Stimulated activated memory B cell treated with anti-CD40 and anti-IgM and Interleukin-4, amounts not matched to agents 10 μg/mL and 1 μg/mL and 100 μg/mL, for 72 hours (primary cell): ENCODE data around the gene CD38.
"Not testable (repeated sequence)": the region's sequence is repeated elsewhere in the genome, so short reads cannot be mapped to it uniquely, and the experiment has no call there.

Source experiments
- ATAC-seq: fragments of 150-1000 bp; cut with Tn5 transposase; 2 replicates; pipeline ENCODE4 v1.10.0; 2021
- H3K27ac Mint-ChIP-seq: one replicate; pipeline ENCODE4 v1.8.0; 2022; ENCODE audit warnings: mild to moderate bottlenecking, mixed read lengths
- H3K27me3 Mint-ChIP-seq: one replicate; pipeline ENCODE4 v1.8.0; 2022; ENCODE audit warnings: mixed read lengths
- H3K36me3 Mint-ChIP-seq: one replicate; pipeline ENCODE4 v1.8.0; 2022; ENCODE audit warnings: mixed read lengths
- H3K4me1 Mint-ChIP-seq: one replicate; pipeline ENCODE4 v1.8.0; 2022; ENCODE audit warnings: mixed read lengths
- H3K4me3 Mint-ChIP-seq: one replicate; pipeline ENCODE4 v1.8.0; 2022; ENCODE audit warnings: mild to moderate bottlenecking, moderate library complexity, mixed read lengths
- H3K9me3 Mint-ChIP-seq: one replicate; pipeline ENCODE4 v1.8.0; 2022; ENCODE audit warnings: mixed read lengths

CD38 gene

DNA sequence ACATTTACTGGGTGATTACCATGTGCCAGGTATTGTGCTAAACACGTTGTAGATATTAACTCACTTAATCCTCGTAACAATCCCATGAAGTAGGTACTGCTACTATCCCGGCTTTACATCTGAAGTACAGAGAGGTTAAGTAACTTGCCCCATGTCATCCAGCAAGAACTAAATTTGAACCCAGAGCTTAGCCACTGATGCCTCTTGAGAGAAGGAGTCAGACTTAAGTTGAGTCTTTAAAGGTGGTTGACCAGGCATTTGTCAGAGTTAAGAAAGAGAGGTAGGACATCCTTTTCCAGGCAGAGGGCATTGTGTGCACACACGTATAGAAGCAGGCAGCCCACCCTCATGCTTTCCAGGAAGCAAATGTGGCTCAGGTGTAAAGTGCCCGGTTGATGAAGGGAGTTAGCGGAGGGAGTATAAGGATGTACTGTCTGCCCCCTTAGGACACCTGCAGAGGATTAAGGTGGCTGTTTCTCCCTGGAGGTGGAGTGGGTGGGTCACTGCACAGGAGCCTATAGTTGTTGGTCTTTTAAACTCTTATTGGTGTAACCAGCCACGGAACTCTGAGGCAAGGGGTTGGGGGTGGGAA lies 335 bp upstream of the CD38 start:
- H3K4me1 Mint-ChIP-seq = peaks cover 31% of the 10 kb centered on the region
- H3K27me3 Mint-ChIP-seq = peaks cover 34% of the 10 kb centered on the region
- peak overlapping the region; percentile 82 for H3K4me3 Mint-ChIP-seq
- H3K27ac Mint-ChIP-seq = peak overlapping the region; percentile 48
- no peaks in the 10 kb centered on the region for H3K9me3 Mint-ChIP-seq
- ATAC-seq = no peak
- no peaks in the 10 kb centered on the region for H3K36me3 Mint-ChIP-seq

DNA sequence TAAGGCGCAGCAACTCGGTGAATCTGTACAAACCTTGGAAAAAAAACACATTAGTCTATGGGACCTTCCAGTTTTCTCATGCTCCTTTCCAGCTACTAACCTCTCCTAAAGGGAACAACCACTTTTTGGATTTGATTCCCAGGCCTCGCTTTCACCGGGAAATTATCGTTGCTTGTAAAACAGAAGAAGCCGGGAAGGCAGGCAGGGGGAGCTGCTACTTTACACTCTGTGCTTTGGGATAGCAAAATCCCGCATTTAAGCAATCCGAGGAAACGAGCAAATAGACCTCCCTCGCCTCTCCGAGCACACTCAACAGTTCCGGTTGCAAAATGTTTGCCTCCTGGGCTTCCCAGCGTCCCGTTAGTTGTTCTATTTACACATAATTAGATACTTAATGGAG lies 1.2 kb downstream of the CD38 start:
- H3K36me3 Mint-ChIP-seq = no peaks in the 10 kb centered on the region
- H3K27me3 Mint-ChIP-seq = peaks cover 31% of the 10 kb centered on the region
- H3K27ac Mint-ChIP-seq = no peak overlapping the region
- ATAC-seq = no peak
- H3K4me1 Mint-ChIP-seq = peaks cover 47% of the 10 kb centered on the region
- no peaks in the 10 kb centered on the region for H3K9me3 Mint-ChIP-seq
- H3K4me3 Mint-ChIP-seq = peak overlapping the region; percentile 82

DNA sequence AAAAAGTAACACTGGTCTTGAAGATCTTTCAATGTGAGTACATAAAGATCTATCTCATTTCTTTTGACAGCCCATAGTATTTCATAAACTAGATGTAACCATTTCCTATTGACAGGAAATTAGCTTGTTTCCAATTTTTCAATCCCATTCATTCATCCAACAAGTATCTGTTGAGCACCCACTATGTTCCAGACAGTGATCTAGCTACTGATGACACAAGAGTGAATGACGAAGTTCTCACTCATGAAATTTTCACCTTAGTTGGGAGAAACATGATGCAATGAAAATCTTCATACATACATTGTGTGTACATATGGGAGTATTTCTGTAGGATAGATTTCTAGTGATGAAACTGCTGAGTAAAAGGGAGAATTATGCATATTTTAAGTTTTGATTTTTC lies 1.7 kb downstream of the CD38 start:
- Mint-ChIP-seq H3K27ac (no peak overlapping the region), H3K36me3 (no peaks in the 10 kb centered on the region), H3K4me1 (peaks cover 52% of the 10 kb centered on the region), H3K27me3 (peaks cover 28% of the 10 kb centered on the region), H3K9me3 (no peaks in the 10 kb centered on the region), H3K4me3 (no peak overlapping the region)
- no peak for ATAC-seq

DNA sequence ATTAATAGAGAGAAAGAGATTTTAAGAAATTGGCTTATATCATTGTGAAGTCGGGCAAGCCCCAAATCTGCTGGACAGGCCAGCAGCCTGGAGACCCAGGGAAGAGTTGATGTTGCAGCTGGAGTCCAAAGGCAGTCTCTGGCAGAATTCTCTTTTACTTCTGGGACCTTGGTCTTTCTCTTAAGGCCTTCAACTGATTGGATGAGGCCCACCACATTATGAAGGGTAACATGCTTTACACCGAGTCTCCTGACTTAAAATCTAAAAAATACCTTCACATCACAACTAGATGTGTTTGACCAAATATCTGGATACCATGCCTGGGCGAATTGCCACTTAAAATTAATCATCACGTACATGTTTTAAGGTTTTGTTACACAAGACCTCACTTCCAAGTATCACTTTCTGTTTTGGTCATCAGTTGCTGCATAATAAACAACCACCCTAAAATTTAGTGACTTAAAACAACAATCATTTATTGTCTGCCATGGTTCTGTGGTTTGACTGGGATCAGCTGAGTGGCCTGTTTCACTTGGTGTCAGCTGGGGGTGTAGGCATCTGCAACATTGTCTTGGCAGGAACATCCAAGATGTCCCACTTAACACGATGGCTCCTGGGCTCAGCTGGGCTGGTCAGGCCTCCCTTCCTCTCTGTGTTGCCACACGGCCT lies 3.4 kb downstream of the CD38 start:
- Mint-ChIP-seq H3K36me3 (no peaks in the 10 kb centered on the region), H3K27me3 (peaks cover 16% of the 10 kb centered on the region), H3K9me3 (no peaks in the 10 kb centered on the region), H3K4me3 (no peak overlapping the region), H3K4me1 (peaks cover 62% of the 10 kb centered on the region), H3K27ac (no peak overlapping the region)
- ATAC-seq = no peak

DNA sequence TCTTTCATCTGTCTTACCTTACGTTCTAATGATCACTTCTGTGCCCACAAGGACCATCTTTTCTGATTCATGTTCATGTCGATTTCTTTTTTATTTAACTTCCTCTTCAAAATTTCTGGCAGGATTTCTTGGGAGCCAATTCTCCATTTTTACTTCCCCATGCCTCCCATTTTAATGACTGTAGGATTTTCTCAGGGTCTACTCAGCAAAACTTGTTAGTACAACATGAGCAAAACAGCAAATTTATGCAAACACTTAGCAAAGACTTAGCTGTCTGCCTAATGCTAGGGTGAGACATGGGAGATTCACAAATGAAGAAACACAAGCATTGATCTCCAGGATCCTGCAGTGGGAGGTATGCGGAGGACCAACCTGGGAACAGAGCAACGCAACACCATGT lies 5.5 kb downstream of the CD38 start:
- Mint-ChIP-seq H3K4me1 (peaks cover 44% of the 10 kb centered on the region), H3K27me3 (peaks cover 16% of the 10 kb centered on the region), H3K4me3 (no peak overlapping the region), H3K9me3 (no peaks in the 10 kb centered on the region), H3K27ac (no peak overlapping the region), H3K36me3 (no peaks in the 10 kb centered on the region)
- ATAC-seq = no peak

DNA sequence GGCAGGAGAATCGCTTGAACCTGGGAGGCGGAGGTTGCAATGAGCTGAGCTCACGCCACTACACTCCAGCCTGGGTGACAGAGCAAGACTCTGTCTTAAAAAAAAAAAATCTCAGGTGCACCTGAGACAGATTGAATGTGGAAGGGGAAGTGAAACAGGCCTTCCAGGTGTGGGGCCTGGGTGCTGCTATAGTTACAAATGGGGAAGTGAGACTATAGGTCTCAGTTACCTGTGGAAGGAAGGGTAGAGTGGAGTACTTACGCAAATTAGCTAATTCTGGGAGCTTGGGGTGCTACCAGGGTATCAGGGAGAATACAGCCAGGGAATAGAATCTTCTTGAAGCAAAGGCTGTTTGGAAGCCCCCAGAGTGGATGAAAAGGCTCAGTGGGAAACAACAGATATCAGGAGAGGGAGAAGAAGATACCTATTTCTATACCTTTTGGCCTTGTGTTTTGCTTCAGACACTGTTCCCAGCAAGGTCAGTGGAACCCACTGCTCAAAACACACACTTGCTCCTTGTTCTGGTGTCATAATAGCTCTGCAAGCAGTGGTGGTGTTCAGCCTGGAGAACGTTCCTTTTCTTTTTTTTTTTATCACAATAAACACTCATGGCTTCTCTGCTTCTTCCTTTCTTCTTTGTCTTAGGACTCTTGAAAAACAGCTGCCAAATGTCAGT lies 7.0 kb downstream of the CD38 start:
- H3K9me3 Mint-ChIP-seq = no peaks in the 10 kb centered on the region
- peaks cover 44% of the 10 kb centered on the region for H3K4me1 Mint-ChIP-seq
- H3K27me3 Mint-ChIP-seq = peaks cover 16% of the 10 kb centered on the region
- no peak overlapping the region for H3K27ac Mint-ChIP-seq
- H3K4me3 Mint-ChIP-seq = no peak overlapping the region
- H3K36me3 Mint-ChIP-seq = no peaks in the 10 kb centered on the region
- ATAC-seq = peak; percentile 95

DNA sequence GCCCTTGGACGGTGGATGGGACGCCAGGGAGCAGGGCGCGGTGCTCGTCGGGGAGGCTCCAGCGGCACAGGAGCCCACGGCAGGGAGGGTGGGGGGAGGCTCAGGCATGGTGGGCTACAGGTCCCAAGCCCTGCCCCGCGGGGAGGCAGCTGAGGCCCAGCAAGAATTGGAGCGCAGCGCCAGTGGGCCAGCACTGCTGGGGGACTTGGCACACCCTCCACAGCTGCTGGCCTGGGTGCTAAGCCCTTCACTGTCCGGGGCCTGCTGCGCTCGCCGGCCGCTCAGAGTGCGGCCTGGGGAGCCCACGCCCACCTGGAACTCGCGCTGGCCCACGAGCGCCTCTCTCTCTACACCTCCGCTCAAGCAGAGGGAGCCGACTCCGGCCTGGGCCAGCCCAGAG lies 8.6 kb downstream of the CD38 start:
- H3K27ac Mint-ChIP-seq = no peak overlapping the region
- H3K36me3 Mint-ChIP-seq = no peaks in the 10 kb centered on the region
- no peaks in the 10 kb centered on the region for H3K9me3 Mint-ChIP-seq
- ATAC-seq = no peak
- peaks cover 13% of the 10 kb centered on the region for H3K27me3 Mint-ChIP-seq
- H3K4me1 Mint-ChIP-seq = peaks cover 41% of the 10 kb centered on the region
- H3K4me3 Mint-ChIP-seq = no peak overlapping the region

DNA sequence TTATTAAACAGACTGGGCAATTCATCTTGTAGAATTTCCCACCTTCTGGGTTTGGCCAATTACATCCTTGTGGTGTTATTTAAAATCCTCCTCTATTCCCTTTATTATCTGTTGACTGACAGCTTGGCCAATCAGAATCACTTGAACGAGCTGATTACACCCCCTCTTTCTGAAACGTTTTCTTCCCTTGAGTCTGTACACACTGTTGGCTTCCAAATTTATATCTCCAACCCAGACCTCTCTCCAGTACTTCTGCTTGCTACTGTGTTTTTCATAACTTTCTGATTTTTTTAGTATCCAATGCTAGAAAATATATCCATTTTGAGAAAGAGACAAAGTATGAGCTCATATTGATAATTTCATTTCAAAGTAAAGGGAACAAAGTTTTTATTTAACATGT lies 14.8 kb downstream of the CD38 start:
- no peak for ATAC-seq
- Mint-ChIP-seq H3K27ac (no peak overlapping the region), H3K27me3 (peaks cover 14% of the 10 kb centered on the region), H3K36me3 (no peaks in the 10 kb centered on the region), H3K9me3 (no peaks in the 10 kb centered on the region), H3K4me1 (peaks cover 12% of the 10 kb centered on the region), H3K4me3 (no peak overlapping the region)

DNA sequence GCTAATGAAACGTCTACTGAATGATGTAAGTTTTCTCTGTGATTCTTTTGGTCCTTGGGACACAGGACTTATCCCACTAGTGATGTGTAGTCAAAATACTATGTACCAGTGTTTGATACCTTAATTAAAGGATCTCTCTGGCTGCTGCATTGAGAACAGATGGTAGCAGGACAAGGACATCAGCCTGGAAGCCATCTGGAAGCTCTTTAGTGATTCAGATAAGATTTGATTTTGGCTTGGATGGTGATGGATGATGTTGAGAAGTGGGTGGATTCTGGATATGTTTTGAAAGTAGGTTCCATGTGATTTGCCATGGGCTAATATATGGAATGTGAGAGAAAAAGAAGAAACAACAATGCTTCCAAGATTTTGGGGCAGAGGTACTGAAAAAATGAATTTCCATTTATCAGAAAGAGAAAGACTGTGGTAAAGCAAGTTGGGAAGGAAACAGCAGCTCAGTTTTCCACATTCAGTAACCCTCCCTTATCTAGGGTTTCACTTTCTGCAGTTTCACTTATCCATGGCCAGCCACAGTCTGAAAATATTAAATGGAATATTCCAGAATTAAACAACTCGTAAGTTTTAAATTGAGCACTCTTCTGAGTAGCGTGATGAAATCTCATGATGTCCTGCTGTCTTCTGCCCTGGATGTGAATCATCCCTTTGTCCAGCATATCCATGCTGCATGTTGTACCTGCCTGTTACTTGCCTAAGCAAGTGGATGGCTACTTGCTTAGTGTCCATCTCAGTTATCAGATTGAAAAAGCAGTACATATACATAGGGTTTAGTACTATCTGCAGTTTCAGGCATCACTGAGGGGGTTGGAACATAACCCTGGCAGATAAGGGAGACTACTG lies 15.6 kb downstream of the CD38 start:
- Mint-ChIP-seq H3K9me3 (no peaks in the 10 kb centered on the region), H3K4me3 (no peak overlapping the region), H3K36me3 (no peaks in the 10 kb centered on the region), H3K4me1 (peaks cover 12% of the 10 kb centered on the region), H3K27me3 (peaks cover 22% of the 10 kb centered on the region), H3K27ac (no peak overlapping the region)
- no peak for ATAC-seq

DNA sequence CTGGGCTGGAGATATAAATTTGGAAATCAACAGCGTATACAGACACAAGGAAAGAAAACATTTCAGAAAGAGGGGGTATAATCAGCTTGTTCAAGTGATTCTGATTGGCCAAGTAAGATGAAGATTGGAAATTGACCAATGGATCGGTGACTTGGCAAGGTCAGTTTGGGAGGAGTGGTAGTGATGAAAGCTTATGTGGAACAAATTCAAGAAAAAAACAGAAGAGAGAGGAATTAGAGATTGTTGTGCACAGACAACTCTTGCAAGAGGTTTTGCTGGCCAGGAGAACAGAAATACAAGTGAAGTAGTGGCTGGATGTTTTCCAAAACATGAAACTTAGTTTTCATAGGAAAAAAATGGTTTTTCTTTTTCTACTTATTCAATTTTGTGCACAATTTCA lies 16.3 kb downstream of the CD38 start:
- no peak for ATAC-seq
- no peak overlapping the region for H3K4me3 Mint-ChIP-seq
- no peak overlapping the region for H3K27ac Mint-ChIP-seq
- H3K4me1 Mint-ChIP-seq = peaks cover 17% of the 10 kb centered on the region
- H3K27me3 Mint-ChIP-seq = peaks cover 22% of the 10 kb centered on the region
- H3K9me3 Mint-ChIP-seq = no peaks in the 10 kb centered on the region
- H3K36me3 Mint-ChIP-seq = no peaks in the 10 kb centered on the region

DNA sequence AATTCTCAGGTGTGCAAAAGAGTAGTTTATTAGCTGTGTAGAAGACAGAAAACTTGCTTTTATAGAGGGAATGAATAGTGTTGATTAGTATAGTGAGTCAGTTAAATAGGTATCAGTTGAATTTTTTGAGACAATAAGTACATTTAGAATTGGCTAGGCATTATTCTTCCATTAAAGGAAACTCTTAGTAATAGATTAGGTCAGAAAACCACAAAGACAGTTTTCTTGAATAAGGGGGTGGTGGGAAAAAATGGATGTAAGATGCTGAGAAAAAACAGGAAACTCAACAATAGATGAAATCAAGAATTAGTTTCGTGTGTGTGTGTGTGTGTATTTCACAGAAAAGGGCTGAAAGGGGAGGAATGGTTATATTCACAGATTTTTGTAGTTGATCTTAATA lies 16.8 kb downstream of the CD38 start:
- Mint-ChIP-seq H3K27ac (no peak overlapping the region), H3K4me1 (peaks cover 22% of the 10 kb centered on the region), H3K9me3 (no peaks in the 10 kb centered on the region), H3K27me3 (peaks cover 22% of the 10 kb centered on the region), H3K4me3 (no peak overlapping the region), H3K36me3 (no peaks in the 10 kb centered on the region)
- ATAC-seq = no peak

DNA sequence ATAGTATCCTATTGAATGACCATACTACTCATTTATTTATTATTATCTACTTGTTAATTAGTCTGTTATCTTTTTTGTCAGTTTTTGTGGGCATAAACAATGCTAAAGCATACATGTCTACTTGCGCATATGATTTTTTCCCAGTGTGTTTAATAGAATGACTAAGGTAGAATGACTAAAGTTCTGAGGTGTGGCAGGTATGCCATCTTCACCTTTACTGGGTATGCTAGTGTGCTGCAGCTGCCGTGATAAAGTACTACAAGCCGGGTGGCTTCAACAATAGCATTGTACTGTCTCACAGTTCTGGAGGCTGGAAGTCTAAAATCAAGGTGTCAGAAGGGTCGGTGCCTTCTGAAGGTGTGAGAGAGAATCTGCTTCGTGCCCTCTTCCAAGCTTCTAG lies 19.2 kb downstream of the CD38 start:
- no peak for ATAC-seq
- Mint-ChIP-seq H3K4me1 (peaks cover 24% of the 10 kb centered on the region), H3K9me3 (no peaks in the 10 kb centered on the region), H3K27ac (no peak overlapping the region), H3K27me3 (peaks cover 34% of the 10 kb centered on the region), H3K4me3 (no peak overlapping the region), H3K36me3 (peaks cover 5% of the 10 kb centered on the region)

DNA sequence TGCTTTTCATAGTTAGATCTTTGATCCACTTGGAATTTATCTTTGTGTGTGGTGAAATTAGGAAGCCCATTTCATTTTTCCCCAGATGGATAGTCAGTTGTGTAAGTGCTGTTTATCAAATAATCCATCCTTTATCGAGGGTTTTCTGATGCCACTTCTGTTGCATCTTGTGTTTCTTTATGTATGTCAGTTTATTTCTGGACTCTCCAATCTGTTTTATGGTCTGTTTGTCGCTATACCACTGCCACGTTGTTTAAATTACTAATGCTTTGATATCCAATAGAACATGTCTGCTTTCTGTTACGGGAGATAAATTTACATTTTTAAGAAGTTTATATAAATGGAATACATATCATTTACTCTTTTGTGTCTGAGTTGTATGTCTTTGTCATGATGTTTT lies 21.0 kb downstream of the CD38 start:
- H3K27me3 Mint-ChIP-seq = peaks cover 22% of the 10 kb centered on the region
- H3K36me3 Mint-ChIP-seq = peaks cover 5% of the 10 kb centered on the region
- H3K4me1 Mint-ChIP-seq = peaks cover 23% of the 10 kb centered on the region
- H3K9me3 Mint-ChIP-seq = no peaks in the 10 kb centered on the region
- ATAC-seq = no peak
- H3K27ac Mint-ChIP-seq = no peak overlapping the region
- no peak overlapping the region for H3K4me3 Mint-ChIP-seq

DNA sequence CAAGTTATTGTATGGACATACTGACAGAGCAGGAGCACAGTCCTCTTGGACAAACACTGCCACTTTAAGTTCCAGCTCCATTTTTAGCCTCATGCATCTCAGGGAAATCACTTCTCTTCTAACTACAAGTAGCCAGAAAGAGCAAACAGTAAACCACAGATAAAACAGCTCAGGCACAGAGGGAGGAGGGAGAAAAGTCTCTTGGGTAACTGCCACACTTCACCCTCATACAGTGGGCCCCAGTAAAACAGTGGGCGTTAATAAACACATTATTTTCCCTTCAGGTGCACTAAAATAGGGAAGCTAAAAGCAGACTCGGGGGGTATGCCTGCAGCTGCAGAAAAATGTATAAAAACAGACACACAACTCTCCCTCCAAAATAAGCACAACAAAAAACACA lies 21.6 kb downstream of the CD38 start:
- peaks cover 5% of the 10 kb centered on the region for H3K36me3 Mint-ChIP-seq
- no peak overlapping the region for H3K4me3 Mint-ChIP-seq
- no peaks in the 10 kb centered on the region for H3K9me3 Mint-ChIP-seq
- H3K27me3 Mint-ChIP-seq = peaks cover 22% of the 10 kb centered on the region
- H3K4me1 Mint-ChIP-seq = peaks cover 18% of the 10 kb centered on the region
- no peak for ATAC-seq
- no peak overlapping the region for H3K27ac Mint-ChIP-seq

DNA sequence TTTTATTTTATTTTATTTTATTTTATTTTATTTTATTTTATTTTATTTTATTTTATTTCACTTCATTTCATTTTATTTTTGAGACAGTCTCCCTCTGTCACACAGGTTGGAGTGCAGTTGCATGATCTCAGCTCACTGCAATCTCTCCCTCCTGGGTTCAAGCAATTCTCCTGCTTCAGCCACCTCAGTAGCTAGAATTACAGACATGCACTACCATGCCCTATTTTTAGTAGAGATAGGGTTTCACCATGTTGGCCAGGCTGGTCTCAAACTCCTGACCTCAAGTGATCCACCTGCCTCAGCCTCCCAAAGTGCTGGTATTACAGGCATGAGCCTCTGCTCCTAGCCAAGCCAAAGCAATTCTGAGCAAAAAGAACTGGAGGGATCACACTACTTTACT lies 24.4 kb downstream of the CD38 start:
- not testable (repeated sequence) for H3K9me3 Mint-ChIP-seq, H3K36me3 Mint-ChIP-seq, H3K4me3 Mint-ChIP-seq, H3K27ac Mint-ChIP-seq, ATAC-seq
- Mint-ChIP-seq H3K4me1 (peaks cover 24% of the 10 kb centered on the region), H3K27me3 (peaks cover 22% of the 10 kb centered on the region)
